Fibroblast of villous mesenchyme (primary cell): ENCODE data around the gene TMEM181. TPM values are rescaled to one million over a fixed set of nuclear protein-coding genes. Genes with fewer than 3 reads are reported as not detected.
"Not testable (repeated sequence)": the region's sequence is repeated elsewhere in the genome, so short reads cannot be mapped to it uniquely, and the experiment has no call there.

Experiments used
- DNase-seq: peaks from one replicate; pipeline ENCODE4 v3.0.0-alpha.2; 2010; ENCODE audit warnings: low read depth
- H3K4me3 ChIP-seq: 2 replicates; pipeline ENCODE4 v1.5.1; 2011; ENCODE audit warnings: low read depth, mild to moderate bottlenecking, low read length
- total RNA-seq: library from RNA; depleted of rRNA; stranded (reverse); fragments of >200 nt; gene quantifications from 2 replicates; pipeline ENCODE4 v1.2.3, GENCODE V29; 2012
- TF ChIP-seq, protein P1 (sequence below): IDR thresholded peaks from 2 replicates; pipeline ENCODE4 v1.5.1; 2012; ENCODE audit warnings: low read depth, mild to moderate bottlenecking, low read length; ENCODE audit not compliant: insufficient read depth

Gene TMEM181
- total RNA-seq, 1 donor: 58.3 TPM

DNA sequence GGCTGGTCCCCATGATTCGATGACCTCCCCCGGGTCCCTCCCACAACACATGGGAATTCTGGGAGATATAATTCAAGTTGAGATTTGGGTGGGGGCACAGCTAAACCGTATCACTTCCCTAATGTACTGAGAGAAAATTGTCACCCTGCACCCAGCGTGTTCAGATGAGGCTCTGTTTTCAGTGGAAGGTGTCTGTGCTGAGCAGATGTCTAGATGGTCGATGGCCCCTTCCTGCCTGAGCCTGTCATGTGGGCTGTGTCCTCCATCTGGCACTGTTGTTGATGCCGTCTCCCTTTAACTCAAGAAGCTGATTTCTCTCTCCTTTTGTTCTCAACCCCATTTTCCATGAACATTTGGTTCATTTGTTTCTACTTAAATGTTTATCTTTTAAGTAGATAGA, 37.0 kb downstream of the TMEM181 start:
- no peak overlapping the region for H3K4me3 ChIP-seq
- no peak for DNase-seq
- TF ChIP-seq, protein P1, sequence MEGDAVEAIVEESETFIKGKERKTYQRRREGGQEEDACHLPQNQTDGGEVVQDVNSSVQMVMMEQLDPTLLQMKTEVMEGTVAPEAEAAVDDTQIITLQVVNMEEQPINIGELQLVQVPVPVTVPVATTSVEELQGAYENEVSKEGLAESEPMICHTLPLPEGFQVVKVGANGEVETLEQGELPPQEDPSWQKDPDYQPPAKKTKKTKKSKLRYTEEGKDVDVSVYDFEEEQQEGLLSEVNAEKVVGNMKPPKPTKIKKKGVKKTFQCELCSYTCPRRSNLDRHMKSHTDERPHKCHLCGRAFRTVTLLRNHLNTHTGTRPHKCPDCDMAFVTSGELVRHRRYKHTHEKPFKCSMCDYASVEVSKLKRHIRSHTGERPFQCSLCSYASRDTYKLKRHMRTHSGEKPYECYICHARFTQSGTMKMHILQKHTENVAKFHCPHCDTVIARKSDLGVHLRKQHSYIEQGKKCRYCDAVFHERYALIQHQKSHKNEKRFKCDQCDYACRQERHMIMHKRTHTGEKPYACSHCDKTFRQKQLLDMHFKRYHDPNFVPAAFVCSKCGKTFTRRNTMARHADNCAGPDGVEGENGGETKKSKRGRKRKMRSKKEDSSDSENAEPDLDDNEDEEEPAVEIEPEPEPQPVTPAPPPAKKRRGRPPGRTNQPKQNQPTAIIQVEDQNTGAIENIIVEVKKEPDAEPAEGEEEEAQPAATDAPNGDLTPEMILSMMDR: no peak

DNA sequence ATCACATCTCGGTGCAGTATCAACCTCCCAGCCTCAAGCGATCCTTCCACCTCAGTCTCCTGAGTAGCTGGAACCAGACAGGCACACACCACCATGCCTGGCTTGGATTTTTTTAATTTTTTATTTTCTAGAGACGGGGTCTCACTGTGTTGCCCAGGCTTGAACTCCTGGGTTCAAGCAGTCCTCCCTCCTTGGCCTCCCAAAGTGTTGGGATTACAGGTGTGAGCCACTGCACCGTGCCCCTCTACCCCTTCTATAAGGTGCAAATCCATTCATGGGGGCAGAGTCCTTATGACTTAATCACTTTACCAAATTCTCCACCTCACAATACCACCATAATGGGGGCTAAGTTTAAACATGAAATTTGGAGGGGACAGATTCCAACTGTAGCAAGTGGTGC, 37.7 kb downstream of the TMEM181 start:
- TF ChIP-seq, protein P1: no peak
- H3K4me3 ChIP-seq: no peak overlapping the region
- no peak for DNase-seq

DNA sequence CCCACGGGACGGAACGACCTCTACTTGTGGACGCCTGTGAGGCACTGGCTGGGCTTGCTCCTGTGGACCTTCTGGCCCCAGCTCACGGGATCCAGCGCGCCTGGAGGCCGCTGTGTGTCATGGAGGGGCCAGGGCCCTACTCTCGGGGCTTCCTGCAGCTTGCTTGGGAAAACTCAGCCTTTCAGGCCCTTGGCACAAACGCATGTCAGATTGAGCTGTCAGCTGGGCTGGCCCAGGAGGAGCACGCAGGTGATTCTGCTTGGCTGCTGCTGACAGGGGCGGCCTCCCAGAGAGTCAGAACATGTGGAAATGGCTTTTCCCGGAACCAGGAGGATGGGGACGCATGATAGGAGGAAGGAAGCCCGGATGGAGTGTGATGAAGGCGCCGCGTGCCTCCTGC, 39.7 kb downstream of the TMEM181 start:
- no peak overlapping the region for H3K4me3 ChIP-seq
- TF ChIP-seq, protein P1: no peak

DNA sequence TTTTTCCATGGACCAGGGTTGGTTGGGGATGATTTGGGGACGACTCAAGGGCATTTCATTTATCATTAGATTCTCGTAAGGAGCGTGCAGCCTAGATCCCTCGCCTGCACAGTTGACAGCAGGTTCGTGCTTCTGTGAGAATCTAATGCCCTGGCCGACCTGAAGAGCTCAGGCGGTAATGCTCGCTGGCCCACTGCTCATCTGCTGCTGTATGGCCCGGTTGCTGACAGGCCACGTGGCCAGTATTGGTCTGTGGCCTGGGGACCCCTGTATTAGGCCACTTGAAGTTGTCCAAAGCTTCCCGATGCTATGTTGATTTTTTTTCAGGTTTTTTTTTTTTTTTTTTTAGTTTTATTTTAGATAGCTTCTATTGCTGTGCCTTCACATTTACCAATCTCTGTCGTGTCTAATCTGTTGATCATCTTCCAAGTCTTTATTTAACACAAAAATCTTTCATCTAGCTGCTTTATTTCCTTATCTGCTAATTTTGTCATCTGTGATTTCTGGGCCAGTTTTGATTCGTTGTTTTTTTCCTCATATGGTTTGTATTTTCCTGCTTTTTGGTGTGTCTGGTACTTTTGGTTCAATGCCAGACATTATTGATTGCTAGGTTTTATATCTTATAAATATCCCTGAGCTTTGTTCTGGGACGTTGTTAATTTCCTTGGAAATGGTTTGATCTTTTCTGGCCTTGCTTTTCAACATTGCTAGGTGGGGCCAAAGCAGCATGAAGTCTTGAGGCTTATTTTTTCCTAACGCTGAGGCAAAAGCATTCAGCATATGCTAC, 43.6 kb downstream of the TMEM181 start:
- TF ChIP-seq, protein P1: no peak
- DNase-seq: no peak
- no peak overlapping the region for H3K4me3 ChIP-seq

More for the DNA sequence above, 39.7 kb downstream of the TMEM181 start:
- DNase-seq: no peak

DNA sequence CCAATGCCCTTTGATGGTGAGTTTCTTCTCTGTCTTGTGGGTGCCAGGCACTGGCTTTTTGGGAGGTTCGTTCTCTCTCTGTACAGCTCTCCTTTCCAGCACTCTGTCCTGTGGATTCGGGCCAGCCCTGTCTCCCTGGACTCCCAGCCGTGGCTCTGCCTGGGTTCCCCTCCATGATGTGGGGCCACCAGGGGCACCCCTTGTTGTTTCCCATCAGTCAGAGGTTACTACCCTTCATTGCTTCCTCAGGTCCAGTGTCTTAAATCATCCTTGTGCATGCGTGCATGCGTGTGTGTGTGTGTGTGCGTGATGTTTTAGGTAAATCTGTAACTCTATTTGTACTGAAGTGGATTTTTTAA, 44.1 kb downstream of the TMEM181 start:
- H3K4me3 ChIP-seq: no peak overlapping the region
- DNase-seq: no peak
- TF ChIP-seq, protein P1: no peak

DNA sequence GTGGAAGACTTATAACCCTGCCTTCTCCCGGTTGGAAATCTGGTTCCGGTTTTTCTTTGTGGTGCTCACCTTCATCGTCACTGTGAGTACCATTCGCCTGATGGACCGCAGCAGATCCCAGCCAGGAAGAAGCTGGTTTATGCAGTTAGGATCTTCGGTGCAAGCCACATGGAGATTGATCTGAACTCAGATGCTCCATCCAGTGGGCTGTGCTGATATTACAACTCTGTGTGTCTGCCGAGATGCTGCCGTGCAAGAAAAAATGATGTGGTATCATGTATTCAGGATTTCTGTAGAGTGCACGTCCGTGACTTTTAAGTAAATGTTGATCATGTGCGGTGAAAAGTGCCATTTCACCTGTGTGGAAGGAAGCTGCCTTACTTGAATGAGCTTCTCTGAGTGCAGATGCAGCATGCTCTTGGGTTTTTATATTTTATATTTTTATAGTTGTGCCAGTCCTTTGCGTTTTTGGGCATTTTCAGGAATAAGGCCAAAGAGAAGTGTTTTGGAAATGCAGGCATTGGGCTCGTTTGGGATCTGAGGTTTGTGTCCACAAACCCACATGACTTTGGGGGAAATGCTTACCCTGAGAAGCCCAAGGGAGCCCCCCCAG, 45.5 kb downstream of the TMEM181 start:
- H3K4me3 ChIP-seq: no peak overlapping the region
- DNase-seq: peak; percentile 76
- TF ChIP-seq, protein P1: peak; percentile 86

DNA sequence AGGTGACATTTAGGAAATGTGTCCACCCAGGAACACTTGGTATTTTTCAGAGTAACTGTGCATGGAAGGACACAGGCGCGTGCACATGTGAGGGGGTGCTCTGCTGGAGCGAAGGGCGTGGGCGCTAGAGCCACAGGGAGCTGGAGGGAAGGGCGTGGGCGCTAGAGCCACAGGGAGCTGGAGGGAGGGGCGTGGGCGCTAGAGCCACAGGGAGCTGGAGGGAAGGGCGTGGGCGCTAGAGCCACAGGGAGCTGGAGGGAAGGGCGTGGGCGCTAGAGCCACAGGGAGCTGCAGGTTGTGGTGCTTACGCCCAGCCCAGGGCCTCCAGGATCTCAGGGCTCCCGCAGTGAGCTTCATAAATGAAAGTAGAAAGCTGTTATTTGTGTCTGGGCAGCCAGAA, 46.1 kb downstream of the TMEM181 start:
- H3K4me3 ChIP-seq, DNase-seq: not testable (repeated sequence)
